ENCODE data around the gene RCCD1.

RCCD1 gene

DNA sequence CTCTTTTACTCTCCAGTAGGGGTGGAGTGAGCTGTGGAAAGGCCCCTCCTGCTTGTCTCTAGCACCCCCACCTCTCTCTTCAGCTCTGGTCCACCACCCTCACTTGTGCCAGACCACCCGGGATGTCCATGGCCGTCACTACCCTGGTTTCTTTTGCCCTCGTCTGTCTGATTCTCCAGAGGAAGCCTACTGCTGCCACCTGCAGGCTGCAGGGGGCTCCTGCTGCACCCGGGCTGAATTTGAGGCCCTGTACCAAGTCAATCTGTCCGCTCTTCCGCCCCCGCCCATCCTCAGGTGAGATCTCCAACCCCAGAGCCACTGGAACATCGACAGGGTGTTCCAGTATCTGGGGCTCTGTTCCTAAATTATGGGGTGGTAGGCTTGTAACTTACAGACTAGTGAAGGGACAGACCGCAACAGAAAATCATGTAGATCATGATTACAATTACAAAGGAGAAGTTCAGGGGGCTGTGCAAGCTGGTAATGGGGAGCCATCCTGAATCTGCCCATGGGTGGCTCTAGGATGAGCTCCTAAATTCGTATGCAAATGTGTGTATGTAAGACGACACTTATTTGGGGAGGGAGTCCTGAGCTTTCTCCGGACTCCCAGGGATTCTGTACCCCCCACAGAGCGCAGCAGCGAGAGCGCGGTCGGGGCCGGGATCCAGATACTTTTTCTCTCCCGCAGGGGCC is 20.3 kb upstream of the RCCD1 start:
- Histone ChIP-seq H3K9me3 (ENCODE audit: low read length) (no peaks in the 10 kb centered on the region), H3K4me3 (ENCODE audit: low read depth, low read length, poor library complexity, severe bottlenecking) (peak overlapping the region; percentile 75), H3K79me2 (ENCODE audit: insufficient read depth, low read length) (no peaks in the 10 kb centered on the region), H3K27me3 (ENCODE audit: insufficient read depth, low read length) (no peaks in the 10 kb centered on the region), H2AFZ (ENCODE audit: low read length) (no peak overlapping the region), H3K9ac (ENCODE audit: low read length) (peak overlapping the region; percentile 51; the same call in 1 of the 2 replicates), H3K36me3 (ENCODE audit: insufficient read depth, low read length) (peaks cover 13% of the 10 kb centered on the region; the same call in 1 of the 2 replicates), H3K9me2 (ENCODE audit: low read depth, low read length) (no peaks in the 10 kb centered on the region), H3K4me2 (ENCODE audit: low read length) (peak overlapping the region; percentile 83), H3K27ac (ENCODE audit: low read depth, low read length, poor library complexity, severe bottlenecking) (peak overlapping the region; percentile 45), H3K4me1 (ENCODE audit: insufficient read depth, low read length, severe bottlenecking) (peaks cover 45% of the 10 kb centered on the region), H4K20me1 (ENCODE audit: insufficient read depth, low read length) (no peaks in the 10 kb centered on the region), H3F3A (ENCODE audit: insufficient read depth, low read length) (no peaks in the 10 kb centered on the region)
- no peak for TF ChIP-seq EZH2 (IDR thresholded peaks at IDR 0.05; ENCODE audit: borderline replicate concordance, low read length)
- peak; percentile 92 for TF ChIP-seq CTCF (IDR thresholded peaks at IDR 0.05; ENCODE audit: low read length)

- peak within 1 kb of the TSS; percentile 45 for H3K27ac ChIP-seq (ENCODE audit: low read depth, low read length, poor library complexity, severe bottlenecking)
- H3K79me2 ChIP-seq (ENCODE audit: insufficient read depth, low read length) = no peaks in the 10 kb centered on the region
- peak within 1 kb of the TSS; percentile 80 for H3K9ac ChIP-seq (ENCODE audit: low read length)
- peaks cover 43% of the 10 kb centered on the region for H3K4me1 ChIP-seq (ENCODE audit: insufficient read depth, low read length, severe bottlenecking)
- H2AFZ ChIP-seq (ENCODE audit: low read length) = no peak within 1 kb of the TSS
- no peaks in the 10 kb centered on the region for H3K27me3 ChIP-seq (ENCODE audit: insufficient read depth, low read length)
- no peaks in the 10 kb centered on the region for H3K9me2 ChIP-seq (ENCODE audit: low read depth, low read length)
- no peaks in the 10 kb centered on the region for H3K9me3 ChIP-seq (ENCODE audit: low read length)
- no peaks in the 10 kb centered on the region for H3F3A ChIP-seq (ENCODE audit: insufficient read depth, low read length)
- TF ChIP-seq EZH2 (IDR thresholded peaks at IDR 0.05; ENCODE audit: borderline replicate concordance, low read length) (no peak), CTCF (IDR thresholded peaks at IDR 0.05; ENCODE audit: low read length) (no peak)
- H3K4me2 ChIP-seq (ENCODE audit: low read length) = peak within 1 kb of the TSS; percentile 83
- H4K20me1 ChIP-seq (ENCODE audit: insufficient read depth, low read length) = no peaks in the 10 kb centered on the region
- peaks cover 20% of the 10 kb centered on the region; the same call in 1 of the 2 replicates for H3K36me3 ChIP-seq (ENCODE audit: insufficient read depth, low read length)
- peak within 1 kb of the TSS; percentile 75 for H3K4me3 ChIP-seq (ENCODE audit: low read depth, low read length, poor library complexity, severe bottlenecking)
Observed at GRCh38 chr15:90934949-90935751, 19.5 kb upstream of the RCCD1 start, which contains the start of gene UNC45A. TSS of gene UNC45A (plus strand) at chr15:90935285. CDS start at chr15:90935325, 40 bp downstream.

DNA sequence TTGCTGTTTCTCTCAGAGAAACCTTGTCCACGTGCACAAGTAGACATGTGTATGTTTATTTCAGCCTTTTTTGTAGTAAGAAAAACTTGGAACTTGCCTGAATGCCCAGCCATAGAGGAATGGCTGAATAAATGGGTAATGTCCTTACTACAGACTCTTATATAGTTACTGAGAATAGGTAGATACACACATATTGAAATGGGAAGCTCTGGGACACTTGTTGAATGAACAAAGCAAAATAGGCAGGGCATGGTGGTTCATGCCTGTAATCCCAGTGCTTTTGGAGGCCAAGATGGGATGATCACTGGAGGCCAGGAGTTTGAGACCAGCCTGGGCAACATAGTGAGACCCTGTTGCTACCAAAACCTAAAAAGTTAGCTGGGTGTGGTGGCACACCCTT is 17.9 kb upstream of the RCCD1 start:
- Histone ChIP-seq H3F3A (ENCODE audit: insufficient read depth, low read length) (no peaks in the 10 kb centered on the region), H3K4me1 (ENCODE audit: insufficient read depth, low read length, severe bottlenecking) (peaks cover 31% of the 10 kb centered on the region), H3K79me2 (ENCODE audit: insufficient read depth, low read length) (no peaks in the 10 kb centered on the region), H3K9me2 (ENCODE audit: low read depth, low read length) (no peaks in the 10 kb centered on the region), H3K9ac (ENCODE audit: low read length) (no peak overlapping the region; the same call in 1 of the 2 replicates), H3K4me2 (ENCODE audit: low read length) (peak overlapping the region; percentile 83; the same call in 1 of the 2 replicates), H3K9me3 (ENCODE audit: low read length) (no peaks in the 10 kb centered on the region), H4K20me1 (ENCODE audit: insufficient read depth, low read length) (no peaks in the 10 kb centered on the region), H3K27me3 (ENCODE audit: insufficient read depth, low read length) (no peaks in the 10 kb centered on the region), H3K36me3 (ENCODE audit: insufficient read depth, low read length) (peaks cover 35% of the 10 kb centered on the region), H2AFZ (ENCODE audit: low read length) (no peak overlapping the region), H3K4me3 (ENCODE audit: low read depth, low read length, poor library complexity, severe bottlenecking) (peak overlapping the region; percentile 75), H3K27ac (ENCODE audit: low read depth, low read length, poor library complexity, severe bottlenecking) (no peak overlapping the region)
- TF ChIP-seq EZH2 (IDR thresholded peaks at IDR 0.05; ENCODE audit: borderline replicate concordance, low read length) (no peak), CTCF (IDR thresholded peaks at IDR 0.05; ENCODE audit: low read length) (no peak)
